ENCODE measurements around the gene WDR27.

The WDR27 gene

DNA sequence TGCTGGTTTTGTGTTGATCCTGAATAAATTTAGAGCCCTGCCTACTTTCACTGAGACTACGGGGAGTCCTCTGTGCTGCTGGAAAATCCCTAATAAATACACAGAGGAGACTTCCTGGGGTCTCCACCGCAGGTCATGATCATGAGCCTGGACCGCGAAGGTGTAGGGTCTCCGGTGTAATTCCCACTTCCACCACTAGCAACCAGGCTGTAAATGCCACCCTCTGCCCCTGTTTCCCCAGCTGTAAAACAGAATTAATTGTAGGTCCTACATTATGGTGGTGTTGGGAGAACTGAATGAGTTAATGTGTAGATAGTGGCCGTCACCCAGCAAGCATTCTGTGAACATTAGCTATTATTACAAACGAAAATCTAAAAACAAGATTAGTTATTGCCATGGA is 256.6 kb downstream of the WDR27 start:
- Histone ChIP-seq H3K36me3 (ENCODE audit: control insufficient read depth in 2 of 2, insufficient read depth in 1 of 2, low read length in 2 of 2) (no peaks in the 10 kb centered on the region), H3K27ac (ENCODE audit: extremely low read depth, low read depth, low read length) (no peak overlapping the region), H3K9me3 (ENCODE audit: control insufficient read depth, insufficient read depth, low read depth, low read length) (no peaks in the 10 kb centered on the region), H3K4me3 (ENCODE audit: low read depth, low read length) (no peak overlapping the region), H3K4me1 (ENCODE audit: control insufficient read depth, insufficient read depth, low read length) (no peaks in the 10 kb centered on the region)
- ChIA-PET CTCF (interaction anchor here (0.5 to 1.0 kb wide), 4 partner anchors 9 to 60 kb away, joined by 3 to 4 read pairs (median 3); no protein-coding TSS in a partner anchor), POLR2A (no interaction called here)
- TF ChIP-seq ZNF510 (tag by site-specific recombination; IDR thresholded peaks at IDR 0.05; ENCODE audit: insufficient replicate concordance) (no peak), ZNF660 (tag by site-specific recombination; IDR thresholded peaks at IDR 0.05) (no peak), ZNF555 (tag by site-specific recombination; conservative IDR thresholded peaks at IDR 0.05) (no peak), KLF1 (tag by site-specific recombination; IDR thresholded peaks at IDR 0.05) (no peak), EGR2 (tag by site-specific recombination; IDR thresholded peaks at IDR 0.05; ENCODE audit: low read depth) (no peak), ZNF776 (tag by site-specific recombination; IDR thresholded peaks at IDR 0.05; ENCODE audit: borderline replicate concordance) (no peak), ZNF362 (tag by site-specific recombination; IDR thresholded peaks at IDR 0.05) (no peak), YY2 (tag by site-specific recombination; IDR thresholded peaks at IDR 0.05) (no peak), KLF9 (tag by site-specific recombination; IDR thresholded peaks at IDR 0.05; ENCODE audit: low read depth) (no peak), ZFP41 (tag by site-specific recombination; IDR thresholded peaks at IDR 0.05; ENCODE audit: borderline replicate concordance) (no peak), ZNF366 (tag by site-specific recombination; conservative IDR thresholded peaks at IDR 0.05) (no peak), KLF7 (tag by site-specific recombination; IDR thresholded peaks at IDR 0.05; ENCODE audit: borderline replicate concordance) (no peak)
- TF ChIP-seq, protein P1, sequence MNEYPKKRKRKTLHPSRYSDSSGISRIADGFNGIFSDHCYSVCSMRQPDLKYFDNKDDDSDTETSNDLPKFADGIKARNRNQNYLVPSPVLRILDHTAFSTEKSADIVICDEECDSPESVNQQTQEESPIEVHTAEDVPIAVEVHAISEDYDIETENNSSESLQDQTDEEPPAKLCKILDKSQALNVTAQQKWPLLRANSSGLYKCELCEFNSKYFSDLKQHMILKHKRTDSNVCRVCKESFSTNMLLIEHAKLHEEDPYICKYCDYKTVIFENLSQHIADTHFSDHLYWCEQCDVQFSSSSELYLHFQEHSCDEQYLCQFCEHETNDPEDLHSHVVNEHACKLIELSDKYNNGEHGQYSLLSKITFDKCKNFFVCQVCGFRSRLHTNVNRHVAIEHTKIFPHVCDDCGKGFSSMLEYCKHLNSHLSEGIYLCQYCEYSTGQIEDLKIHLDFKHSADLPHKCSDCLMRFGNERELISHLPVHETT (tag by site-specific recombination; IDR thresholded peaks at IDR 0.05): no peak
- TF ChIP-seq, protein P2, sequence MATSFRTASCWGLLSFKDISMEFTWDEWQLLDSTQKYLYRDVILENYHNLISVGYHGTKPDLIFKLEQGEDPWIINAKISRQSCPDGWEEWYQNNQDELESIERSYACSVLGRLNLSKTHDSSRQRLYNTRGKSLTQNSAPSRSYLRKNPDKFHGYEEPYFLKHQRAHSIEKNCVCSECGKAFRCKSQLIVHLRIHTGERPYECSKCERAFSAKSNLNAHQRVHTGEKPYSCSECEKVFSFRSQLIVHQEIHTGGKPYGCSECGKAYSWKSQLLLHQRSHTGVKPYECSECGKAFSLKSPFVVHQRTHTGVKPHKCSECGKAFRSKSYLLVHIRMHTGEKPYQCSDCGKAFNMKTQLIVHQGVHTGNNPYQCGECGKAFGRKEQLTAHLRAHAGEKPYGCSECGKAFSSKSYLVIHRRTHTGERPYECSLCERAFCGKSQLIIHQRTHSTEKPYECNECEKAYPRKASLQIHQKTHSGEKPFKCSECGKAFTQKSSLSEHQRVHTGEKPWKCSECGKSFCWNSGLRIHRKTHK (tag by site-specific recombination; IDR thresholded peaks at IDR 0.05): no peak

DNA sequence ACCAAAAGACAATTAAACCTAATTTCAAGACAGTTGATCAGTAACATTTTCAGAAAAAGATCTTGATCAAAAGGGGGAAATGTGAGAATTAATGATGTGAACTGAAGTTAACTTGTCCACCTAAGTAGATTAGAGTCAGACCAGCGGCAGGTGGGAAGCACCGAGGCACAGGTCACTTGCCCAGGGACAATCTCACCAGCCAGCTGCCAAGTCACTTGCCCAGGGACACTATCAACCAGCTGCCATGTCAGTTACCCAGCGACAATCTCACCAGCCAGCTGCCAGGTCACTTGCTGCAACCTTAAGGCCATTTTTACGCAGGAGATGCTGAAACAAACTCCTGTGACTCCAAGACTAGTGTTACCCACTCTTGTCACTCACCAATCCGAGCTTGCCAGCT is 260.5 kb downstream of the WDR27 start:
- Histone ChIP-seq H3K9me3 (ENCODE audit: control insufficient read depth, insufficient read depth, low read depth, low read length) (no peaks in the 10 kb centered on the region), H3K36me3 (ENCODE audit: control insufficient read depth in 2 of 2, insufficient read depth in 1 of 2, low read length in 2 of 2) (no peaks in the 10 kb centered on the region), H3K4me3 (ENCODE audit: low read depth, low read length) (no peak overlapping the region), H3K27ac (ENCODE audit: extremely low read depth, low read depth, low read length) (no peak overlapping the region), H3K4me1 (ENCODE audit: control insufficient read depth, insufficient read depth, low read length) (no peaks in the 10 kb centered on the region)
- no peak for TF ChIP-seq SP2 (tag by site-specific recombination; IDR thresholded peaks at IDR 0.05)
- no peak for TF ChIP-seq ZNF174 (tag by site-specific recombination; IDR thresholded peaks at IDR 0.05)
- no peak for TF ChIP-seq ZNF426 (tag by site-specific recombination; IDR thresholded peaks at IDR 0.05)
- no peak for TF ChIP-seq ZNF571 (tag by site-specific recombination; IDR thresholded peaks at IDR 0.05)
- no peak for TF ChIP-seq ZNF488 (tag by site-specific recombination; IDR thresholded peaks at IDR 0.05)
- no peak for TF ChIP-seq OSR2 (tag by site-specific recombination; IDR thresholded peaks at IDR 0.05)
- TF ChIP-seq, protein P3, sequence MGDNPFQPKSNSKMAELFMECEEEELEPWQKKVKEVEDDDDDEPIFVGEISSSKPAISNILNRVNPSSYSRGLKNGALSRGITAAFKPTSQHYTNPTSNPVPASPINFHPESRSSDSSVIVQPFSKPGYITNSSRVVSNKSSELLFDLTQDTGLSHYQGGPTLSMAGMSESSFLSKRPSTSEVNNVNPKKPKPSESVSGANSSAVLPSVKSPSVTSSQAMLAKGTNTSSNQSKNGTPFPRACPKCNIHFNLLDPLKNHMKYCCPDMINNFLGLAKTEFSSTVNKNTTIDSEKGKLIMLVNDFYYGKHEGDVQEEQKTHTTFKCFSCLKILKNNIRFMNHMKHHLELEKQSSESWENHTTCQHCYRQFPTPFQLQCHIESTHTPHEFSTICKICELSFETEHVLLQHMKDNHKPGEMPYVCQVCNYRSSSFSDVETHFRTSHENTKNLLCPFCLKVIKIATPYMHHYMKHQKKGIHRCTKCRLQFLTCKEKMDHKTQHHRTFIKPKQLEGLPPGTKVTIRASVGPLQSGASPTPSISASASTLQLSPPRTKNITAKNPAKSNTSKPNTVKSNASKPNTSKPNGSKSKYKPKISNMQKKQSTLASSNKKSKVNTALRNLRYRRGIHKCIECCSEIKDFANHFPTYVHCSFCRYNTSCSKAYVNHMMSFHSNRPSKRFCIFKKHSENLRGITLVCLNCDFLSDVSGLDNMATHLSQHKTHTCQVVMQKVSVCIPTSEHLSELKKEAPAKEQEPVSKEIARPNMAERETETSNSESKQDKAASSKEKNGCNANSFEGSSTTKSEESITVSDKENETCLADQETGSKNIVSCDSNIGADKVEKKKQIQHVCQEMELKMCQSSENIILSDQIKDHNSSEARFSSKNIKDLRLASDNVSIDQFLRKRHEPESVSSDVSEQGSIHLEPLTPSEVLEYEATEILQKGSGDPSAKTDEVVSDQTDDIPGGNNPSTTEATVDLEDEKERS (tag by site-specific recombination; IDR thresholded peaks at IDR 0.05): no peak
- TF ChIP-seq ZNF629 (tag by site-specific recombination; IDR thresholded peaks at IDR 0.05): no peak
- no peak for TF ChIP-seq ZNF302 (tag by site-specific recombination; IDR thresholded peaks at IDR 0.05; ENCODE audit: low read depth)
- TF ChIP-seq ZNF169 (tag by site-specific recombination; IDR thresholded peaks at IDR 0.05): no peak
- TF ChIP-seq, protein P4, sequence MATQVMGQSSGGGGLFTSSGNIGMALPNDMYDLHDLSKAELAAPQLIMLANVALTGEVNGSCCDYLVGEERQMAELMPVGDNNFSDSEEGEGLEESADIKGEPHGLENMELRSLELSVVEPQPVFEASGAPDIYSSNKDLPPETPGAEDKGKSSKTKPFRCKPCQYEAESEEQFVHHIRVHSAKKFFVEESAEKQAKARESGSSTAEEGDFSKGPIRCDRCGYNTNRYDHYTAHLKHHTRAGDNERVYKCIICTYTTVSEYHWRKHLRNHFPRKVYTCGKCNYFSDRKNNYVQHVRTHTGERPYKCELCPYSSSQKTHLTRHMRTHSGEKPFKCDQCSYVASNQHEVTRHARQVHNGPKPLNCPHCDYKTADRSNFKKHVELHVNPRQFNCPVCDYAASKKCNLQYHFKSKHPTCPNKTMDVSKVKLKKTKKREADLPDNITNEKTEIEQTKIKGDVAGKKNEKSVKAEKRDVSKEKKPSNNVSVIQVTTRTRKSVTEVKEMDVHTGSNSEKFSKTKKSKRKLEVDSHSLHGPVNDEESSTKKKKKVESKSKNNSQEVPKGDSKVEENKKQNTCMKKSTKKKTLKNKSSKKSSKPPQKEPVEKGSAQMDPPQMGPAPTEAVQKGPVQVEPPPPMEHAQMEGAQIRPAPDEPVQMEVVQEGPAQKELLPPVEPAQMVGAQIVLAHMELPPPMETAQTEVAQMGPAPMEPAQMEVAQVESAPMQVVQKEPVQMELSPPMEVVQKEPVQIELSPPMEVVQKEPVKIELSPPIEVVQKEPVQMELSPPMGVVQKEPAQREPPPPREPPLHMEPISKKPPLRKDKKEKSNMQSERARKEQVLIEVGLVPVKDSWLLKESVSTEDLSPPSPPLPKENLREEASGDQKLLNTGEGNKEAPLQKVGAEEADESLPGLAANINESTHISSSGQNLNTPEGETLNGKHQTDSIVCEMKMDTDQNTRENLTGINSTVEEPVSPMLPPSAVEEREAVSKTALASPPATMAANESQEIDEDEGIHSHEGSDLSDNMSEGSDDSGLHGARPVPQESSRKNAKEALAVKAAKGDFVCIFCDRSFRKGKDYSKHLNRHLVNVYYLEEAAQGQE (tag by site-specific recombination; IDR thresholded peaks at IDR 0.05): no peak
- POLR2A ChIA-PET: no interaction called here
- CTCF ChIA-PET: no interaction called here

Measured in HEK293 (cell line).